GM19025 (cell line): ENCODE results near the gene RCAN1.
"Not testable (repeated sequence)": the region's sequence is repeated elsewhere in the genome, so short reads cannot be mapped to it uniquely, and the experiment has no call there.

Experiments
- ATAC-seq: cut with Tn5 transposase; IDR thresholded peaks from one replicate; pipeline ENCODE4 v1.9.1; 2021; ENCODE audit warnings: mild to moderate bottlenecking, low read depth, moderate library complexity; ENCODE audit not compliant: unreplicated experiment

Gene RCAN1

DNA sequence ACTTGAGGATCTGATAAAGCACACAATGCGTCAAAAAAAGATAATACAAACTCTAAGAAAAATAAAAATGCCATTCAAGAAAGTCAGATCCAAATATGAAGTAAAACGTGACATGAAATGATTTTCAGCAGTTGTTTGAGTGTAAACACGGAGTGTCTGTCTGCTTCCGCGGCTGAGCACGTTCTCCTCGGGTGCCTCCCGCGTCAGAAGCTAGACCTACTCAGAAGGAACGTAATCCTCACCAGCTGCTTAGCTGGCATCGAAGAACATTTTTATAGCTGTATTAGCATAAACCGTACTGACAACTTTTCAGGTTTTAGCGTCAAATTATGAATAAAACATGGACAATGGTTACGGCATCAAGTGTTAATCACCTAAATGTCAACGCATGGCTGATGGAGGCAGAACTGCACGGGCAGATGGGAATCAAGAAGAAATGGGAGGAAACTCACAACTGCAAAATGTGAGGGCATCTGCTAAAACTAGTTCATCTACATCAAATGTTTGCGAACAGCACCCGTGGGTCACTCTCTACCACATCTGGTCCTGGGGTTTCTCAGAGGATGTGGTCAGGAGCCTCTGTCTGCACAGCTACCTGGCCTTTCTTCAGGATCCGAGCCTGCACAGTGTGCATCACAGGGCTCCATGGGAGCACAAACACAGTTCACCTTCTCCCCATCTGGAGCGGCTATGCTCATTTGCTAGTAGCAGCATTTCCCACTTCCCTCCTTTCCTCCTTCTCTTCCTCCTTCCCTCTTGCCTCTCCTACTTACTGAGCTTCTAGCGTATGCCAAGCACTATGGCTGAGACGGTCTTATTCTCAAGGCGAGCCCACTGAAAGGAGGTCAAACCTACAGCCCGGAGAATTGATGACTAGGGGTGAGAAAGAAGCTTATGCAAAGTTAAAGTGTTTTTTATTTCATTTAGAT, 40.0 kb downstream of the RCAN1 start:
- no peak for ATAC-seq

DNA sequence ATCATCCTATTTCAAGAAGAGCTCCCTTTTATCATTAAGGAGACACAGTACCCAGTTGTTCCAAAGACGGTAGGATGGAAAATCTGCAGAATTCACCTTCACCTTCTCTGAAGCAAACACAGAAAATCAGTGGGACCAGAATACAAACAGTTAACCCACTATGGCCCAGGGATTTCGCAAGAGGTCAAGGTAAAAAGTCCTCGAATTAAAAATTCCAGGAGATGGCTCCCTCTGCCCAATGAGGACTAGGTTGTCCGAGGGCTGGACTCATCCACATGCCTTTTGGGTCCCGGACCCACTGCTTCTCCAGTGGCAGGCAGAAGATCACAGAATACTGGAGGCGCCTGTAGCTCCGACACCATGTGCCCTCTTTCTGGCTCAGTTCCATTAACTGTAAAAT, 42.9 kb downstream of the RCAN1 start:
- ATAC-seq, result no peak

- no peak for ATAC-seq
Observed at GRCh38 chr21:34570313-34570712, 44.6 kb downstream of the RCAN1 start.

- no peak for ATAC-seq
Observed at GRCh38 chr21:34569381-34569979, 45.4 kb downstream of the RCAN1 start.

GRCh38 chr21:34568801-34569200, 46.1 kb downstream of the RCAN1 start:
- ATAC-seq, result not testable (repeated sequence)

DNA sequence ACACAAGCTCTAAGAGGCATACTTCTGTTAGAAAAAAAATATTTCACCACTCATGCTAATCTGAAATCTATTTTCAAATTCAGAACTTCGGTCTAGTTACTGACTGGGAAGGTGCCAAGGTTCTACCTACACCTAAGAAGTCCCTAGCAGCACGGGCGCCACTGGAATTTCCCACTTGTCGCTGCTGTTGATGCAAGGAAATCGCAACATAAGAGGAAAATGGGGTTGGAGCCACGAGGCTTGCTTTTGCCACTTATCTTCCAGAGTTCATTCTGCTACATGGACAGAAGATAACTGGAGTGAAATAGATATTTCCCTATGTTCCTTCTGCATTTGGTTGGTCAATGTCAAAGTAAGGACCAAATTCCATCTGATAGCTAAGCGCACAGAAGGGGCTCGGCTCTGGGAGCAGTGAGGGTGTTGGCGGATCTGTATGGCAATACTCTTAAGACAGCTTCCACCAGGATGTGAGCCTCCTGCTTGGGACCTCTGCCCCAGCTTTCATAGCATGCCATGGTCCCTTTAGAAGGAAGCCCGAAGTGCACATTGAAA, 47.2 kb downstream of the RCAN1 start:
- no peak for ATAC-seq

- ATAC-seq, result no peak
Observed at GRCh38 chr21:34565238-34565637, 49.7 kb downstream of the RCAN1 start.

DNA sequence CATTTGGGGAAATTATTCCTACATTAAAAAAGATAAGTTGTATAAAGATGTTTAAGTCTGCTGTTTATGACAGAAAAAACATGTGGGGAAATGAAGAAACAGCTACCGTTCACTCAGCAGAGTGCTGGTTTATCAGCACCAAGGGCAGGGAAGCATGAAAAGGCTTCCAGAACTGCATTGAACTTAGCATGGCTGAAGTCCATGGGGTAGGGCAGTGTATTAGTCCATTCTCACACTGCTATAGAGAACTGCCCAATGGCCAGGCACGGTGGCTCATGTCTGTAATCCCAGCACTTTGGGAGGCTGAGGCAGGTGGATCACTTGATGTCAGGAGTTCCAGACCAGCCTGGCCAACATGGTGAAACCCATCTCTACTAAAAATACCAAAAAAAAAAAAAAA, 51.5 kb downstream of the RCAN1 start:
- not testable (repeated sequence) for ATAC-seq

DNA sequence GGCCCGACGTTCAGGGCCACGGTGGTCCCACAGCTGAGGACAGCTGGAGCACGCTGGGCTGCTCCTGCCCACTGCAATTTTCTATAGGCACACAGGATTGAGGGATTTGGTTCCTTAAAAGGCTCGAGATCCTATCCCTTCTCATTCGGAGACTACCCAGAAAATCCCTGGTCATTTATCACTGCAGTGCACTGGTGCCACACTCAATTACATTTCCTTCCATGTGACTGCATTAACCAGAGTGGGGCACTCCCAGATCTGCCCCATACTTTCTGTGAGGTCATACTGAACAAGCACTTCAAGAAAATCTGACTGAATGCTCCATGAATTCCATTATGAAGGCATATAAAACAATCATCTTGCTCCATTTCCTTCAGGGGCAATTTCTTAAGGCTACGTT, 53.1 kb downstream of the RCAN1 start:
- ATAC-seq, result no peak

DNA sequence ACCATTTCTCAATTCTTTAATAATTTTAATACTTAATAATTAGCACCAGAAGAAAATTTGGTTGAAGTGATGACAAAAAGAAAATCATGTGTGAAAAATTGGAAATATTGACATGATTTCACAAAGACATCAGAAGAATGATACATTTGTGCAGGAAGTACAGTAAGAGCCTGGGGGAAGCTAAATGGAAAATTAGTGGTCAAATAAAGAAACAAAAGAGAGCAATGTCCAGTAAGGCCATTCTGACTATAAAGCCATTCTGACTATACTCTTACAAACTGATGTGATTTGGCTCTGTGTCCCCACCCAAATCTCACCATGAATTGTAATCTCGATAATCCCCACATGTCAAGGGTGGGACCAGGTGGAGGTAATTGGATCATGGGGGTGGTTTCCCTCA, 54.3 kb downstream of the RCAN1 start:
- ATAC-seq, result no peak

GRCh38 chr21:34560021-34560420, 54.9 kb downstream of the RCAN1 start:
- ATAC-seq, result no peak

GRCh38 chr21:34559089-34559631, 55.8 kb downstream of the RCAN1 start:
- no peak for ATAC-seq

DNA sequence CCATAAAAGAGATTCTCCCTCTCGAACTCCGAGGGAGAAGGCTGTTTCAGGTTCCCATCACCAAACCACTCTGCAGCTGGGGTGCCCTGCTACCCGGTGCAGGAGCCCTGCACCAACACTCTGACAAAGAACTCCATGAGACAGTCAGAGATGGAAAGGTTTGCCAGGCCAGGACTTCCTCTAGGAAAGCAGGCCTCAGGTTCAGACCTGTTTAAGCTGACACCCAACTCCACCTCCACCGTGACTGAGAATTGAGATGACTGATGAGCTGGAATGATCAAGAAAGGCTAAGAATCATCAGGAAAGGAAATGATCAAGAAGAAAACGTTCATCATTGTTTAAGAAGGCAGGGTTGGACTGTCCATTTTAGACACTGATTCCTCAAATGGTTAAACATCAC, 56.7 kb downstream of the RCAN1 start:
- no peak for ATAC-seq

DNA sequence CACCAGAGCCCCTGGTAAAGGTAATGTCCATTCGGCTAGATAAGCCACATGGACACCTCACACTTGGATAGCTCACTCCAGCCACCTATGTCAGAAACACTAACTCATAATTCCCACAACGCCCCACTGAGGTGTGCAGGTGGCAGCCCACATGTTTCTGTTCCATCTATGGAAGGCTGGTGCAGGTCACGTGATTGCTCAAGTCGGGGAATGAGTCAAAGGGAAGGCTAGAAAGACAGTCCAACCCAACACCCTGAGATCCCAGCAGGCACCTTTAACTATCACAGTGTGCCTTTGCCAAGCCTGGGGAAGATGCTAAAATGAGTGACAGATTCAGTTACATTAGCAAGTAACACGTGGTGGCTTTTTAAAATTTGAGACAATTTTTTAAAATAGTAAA, 57.7 kb downstream of the RCAN1 start:
- ATAC-seq, result no peak

- not testable (repeated sequence) for ATAC-seq
Observed at GRCh38 chr21:34554670-34555069, 60.2 kb downstream of the RCAN1 start.

DNA sequence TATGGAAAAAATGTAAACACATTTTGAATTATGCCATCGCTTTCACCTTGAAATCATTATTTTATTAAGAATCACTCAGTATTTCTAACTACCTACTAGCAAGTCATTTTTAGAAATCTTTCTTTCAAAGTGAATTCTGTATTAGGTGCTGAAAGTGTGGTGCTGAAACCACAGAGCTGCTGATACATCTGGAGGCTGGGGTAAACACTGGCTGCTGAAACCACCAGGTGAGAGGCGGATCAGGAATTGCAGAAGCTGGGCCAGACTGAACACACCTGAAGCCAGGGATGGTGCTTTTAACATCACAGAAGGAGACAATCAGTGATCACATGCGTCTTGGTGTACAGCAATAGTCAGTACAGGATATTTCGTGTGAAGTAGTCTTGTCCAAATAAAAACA, 60.7 kb downstream of the RCAN1 start:
- no peak for ATAC-seq

DNA sequence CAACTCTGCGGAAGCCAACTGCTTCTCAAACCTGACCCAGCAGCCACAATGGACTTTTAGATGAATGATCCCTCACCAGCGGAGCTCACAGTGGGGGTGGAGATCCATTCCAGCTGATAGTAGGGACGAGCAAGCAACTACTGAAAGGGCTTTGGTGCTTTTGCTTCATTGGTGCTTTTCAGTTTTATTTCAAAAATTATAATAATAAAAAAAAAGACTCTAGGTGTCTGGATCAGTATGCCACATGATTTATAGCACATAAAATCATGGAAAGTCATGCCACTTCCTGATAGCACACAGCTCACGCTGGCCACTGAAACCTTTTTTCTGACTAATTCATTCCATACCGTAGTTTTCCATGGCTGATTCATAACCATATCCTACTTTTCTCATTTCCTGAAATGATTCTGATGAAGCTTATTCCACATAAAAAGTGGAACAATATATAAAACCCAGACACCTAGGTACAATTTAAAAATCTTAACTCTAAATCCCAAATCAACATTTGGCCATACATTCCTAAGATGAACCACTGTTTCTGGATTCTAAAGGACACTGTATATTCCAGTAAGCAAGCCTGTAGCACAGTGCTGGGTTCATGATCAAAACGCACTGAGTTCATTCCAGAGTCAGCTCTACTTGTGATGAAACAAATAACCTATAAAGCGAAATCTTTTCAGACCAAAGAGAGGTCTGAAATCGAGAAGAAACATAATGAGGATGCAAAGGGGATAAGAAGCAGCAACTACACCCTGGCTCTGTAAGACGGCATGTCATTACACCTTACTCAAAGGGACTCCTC, 61.6 kb downstream of the RCAN1 start:
- ATAC-seq, result no peak

GRCh38 chr21:34552360-34553098, 62.4 kb downstream of the RCAN1 start:
- ATAC-seq, result no peak

GRCh38 chr21:34550182-34550799, 64.6 kb downstream of the RCAN1 start:
- no peak for ATAC-seq
